Mesenchymal stem cell (in vitro differentiated cells and primary cell): Measurements from ENCODE around the gene VGLL4.

Source experiments
- DNase-seq: peaks from one replicate; pipeline ENCODE4 v3.0.0-alpha.2; 2013
- H2AFZ ChIP-seq: one replicate; pipeline ENCODE4 v1.6.1; 2013; ENCODE audit warnings: low read depth, mild to moderate bottlenecking, control low read depth, inconsistent platforms, low read length, moderate library complexity
- H2AK5ac ChIP-seq: 2 replicates; pipeline ENCODE4 v1.6.1; 2013; ENCODE audit warnings: low read length, moderate library complexity, mild to moderate bottlenecking, inconsistent platforms; ENCODE audit not compliant: severe bottlenecking
- H2BK120ac ChIP-seq: one replicate; pipeline ENCODE4 v1.6.1; 2013; ENCODE audit warnings: low read depth, mild to moderate bottlenecking, inconsistent platforms, low read length, moderate library complexity
- H2BK12ac ChIP-seq, 2 experiments: one replicate each; pipeline ENCODE4 v1.6.1; 2013; ENCODE audit warnings: inconsistent platforms in 2 of 2, low read length in 2 of 2, mild to moderate bottlenecking in 2 of 2, moderate library complexity in 2 of 2, control low read depth in 1 of 2
- H2BK15ac ChIP-seq: one replicate; pipeline ENCODE4 v1.6.1; 2013; ENCODE audit warnings: mild to moderate bottlenecking, low read depth, inconsistent platforms; ENCODE audit not compliant: poor library complexity, severe bottlenecking
- H2BK5ac ChIP-seq: 2 replicates; pipeline ENCODE4 v1.6.1; 2013; ENCODE audit warnings: low read depth, mild to moderate bottlenecking, low read length, control low read depth, inconsistent platforms; ENCODE audit not compliant: poor library complexity, severe bottlenecking
- H3K14ac ChIP-seq, 2 experiments: one replicate each; pipeline ENCODE4 v1.6.1; 2013; ENCODE audit warnings: inconsistent platforms in 2 of 2, low read length in 2 of 2, control low read depth in 1 of 2, mild to moderate bottlenecking in 1 of 2, moderate library complexity in 1 of 2
- H3K18ac ChIP-seq, 2 experiments: one replicate each; pipeline ENCODE4 v1.6.1; 2013; ENCODE audit warnings: inconsistent platforms in 2 of 2, low read length in 2 of 2, control low read depth in 1 of 2, low read depth in 1 of 2, mild to moderate bottlenecking in 1 of 2
- H3K23ac ChIP-seq, 2 experiments: one replicate each; pipeline ENCODE4 v1.6.1; 2013; ENCODE audit warnings: inconsistent platforms in 2 of 2, low read length in 2 of 2, mild to moderate bottlenecking in 2 of 2, moderate library complexity in 2 of 2, control low read depth in 1 of 2
- H3K27ac ChIP-seq: 2 replicates; pipeline ENCODE4 v1.5.1; 2013; ENCODE audit warnings: mild to moderate bottlenecking, moderate library complexity, low read length, control low read depth, inconsistent platforms; ENCODE audit not compliant: poor library complexity, severe bottlenecking
- H3K27me3 ChIP-seq, 2 experiments: 2 replicates each; pipeline versions ENCODE4 v1.6.1 to v1.7.0; 2013; ENCODE audit warnings: low read length in 2 of 2, mild to moderate bottlenecking in 2 of 2, moderate library complexity in 2 of 2, control low read depth in 1 of 2, inconsistent platforms in 1 of 2; ENCODE audit not compliant: control insufficient read depth in 1 of 2, insufficient read depth in 1 of 2
- H3K36me3 ChIP-seq, 2 experiments: 2 replicates each; pipeline versions ENCODE4 v1.6.1 to v1.7.0; 2013; ENCODE audit warnings: low read length in 2 of 2, control low read depth in 1 of 2, inconsistent platforms in 1 of 2, low read depth in 1 of 2, mild to moderate bottlenecking in 1 of 2; ENCODE audit not compliant: insufficient read depth in 2 of 2, control insufficient read depth in 1 of 2
- H3K4ac ChIP-seq, 2 experiments: one replicate each; pipeline ENCODE4 v1.6.1; 2013; ENCODE audit warnings: inconsistent platforms in 2 of 2, low read length in 2 of 2, mild to moderate bottlenecking in 2 of 2, moderate library complexity in 2 of 2, control low read depth in 1 of 2, low read depth in 1 of 2
- H3K4me1 ChIP-seq: 2 replicates; pipeline ENCODE4 v1.6.1; 2013; ENCODE audit warnings: low read depth, low read length, control low read depth; ENCODE audit not compliant: control insufficient read depth, insufficient read depth
- H3K4me2 ChIP-seq: 2 replicates; pipeline ENCODE4 v1.6.1; 2013; ENCODE audit warnings: low read length, mild to moderate bottlenecking, inconsistent platforms; ENCODE audit not compliant: poor library complexity, severe bottlenecking
- H3K4me3 ChIP-seq, 2 experiments: 2 replicates each; pipeline versions ENCODE4 v1.5.1 to v1.7.0; 2013; ENCODE audit warnings: low read length in 2 of 2, mild to moderate bottlenecking in 2 of 2, control low read depth in 1 of 2, low read depth in 1 of 2; ENCODE audit not compliant: insufficient read depth in 1 of 2
- H3K79me1 ChIP-seq: replicated peaks from 2 replicates; pipeline ENCODE4 v1.6.1; 2013; ENCODE audit warnings: mild to moderate bottlenecking, control low read depth, low read length, inconsistent platforms; ENCODE audit not compliant: poor library complexity, severe bottlenecking
- H3K9ac ChIP-seq: 2 replicates; pipeline ENCODE4 v1.7.0; 2013; ENCODE audit warnings: mild to moderate bottlenecking, low read length, moderate library complexity
- H3K9me3 ChIP-seq: 2 replicates; pipeline ENCODE4 v1.7.0; 2013; ENCODE audit warnings: mild to moderate bottlenecking, low read length; ENCODE audit not compliant: control insufficient read depth
- H4K8ac ChIP-seq: one replicate; pipeline ENCODE4 v1.6.1; 2013; ENCODE audit warnings: inconsistent platforms, mild to moderate bottlenecking, low read length, moderate library complexity
- H4K91ac ChIP-seq: one replicate; pipeline ENCODE4 v1.6.1; 2013; ENCODE audit warnings: mild to moderate bottlenecking, low read length, inconsistent platforms
- WGBS: methylation state at CpG from one replicate; pipeline ENCODE4 v1.1.7; 2013; ENCODE audit warnings: mixed read lengths; 5-methylcytosine and 5-hydroxymethylcytosine counted together

The VGLL4 gene

GRCh38 chr3:11552289-11553264 lies 91.1 kb downstream of the VGLL4 start:
- H2BK12ac ChIP-seq, result peak overlapping the region; percentile 37 to 38
- H4K8ac ChIP-seq, result peak overlapping the region; percentile 76
- no peak overlapping the region for H3K14ac ChIP-seq
- peak overlapping the region; percentile 40 to 42 for H3K18ac ChIP-seq
- H3K79me1 ChIP-seq, result peaks cover 37% of the 10 kb centered on the region
- 96% methylated on average over 13 of the region's 16 CpGs for WGBS
- no peak overlapping the region for H3K9ac ChIP-seq
- no peaks in the 10 kb centered on the region for H3K9me3 ChIP-seq
- H3K4ac ChIP-seq, result no peak overlapping the region
- H2BK15ac ChIP-seq, result no peak overlapping the region
- no peak overlapping the region for H3K4me2 ChIP-seq
- no peak overlapping the region for H3K27ac ChIP-seq
- no peak overlapping the region for H2BK5ac ChIP-seq
- no peak for DNase-seq
- no peaks in the 10 kb centered on the region for H3K27me3 ChIP-seq
- H3K4me3 ChIP-seq, result no peak overlapping the region
- no peak overlapping the region for H2AK5ac ChIP-seq
- H4K91ac ChIP-seq, result peak overlapping the region; percentile 57
- H3K36me3 ChIP-seq, result peaks cover 28 to 43% of the 10 kb centered on the region in 2 experiments
- no peak overlapping the region for H2AFZ ChIP-seq
- H3K23ac ChIP-seq, result peak overlapping the region in 1 of 2 experiments; percentile 5
- peaks cover 29% of the 10 kb centered on the region for H3K4me1 ChIP-seq
- H2BK120ac ChIP-seq, result no peak overlapping the region

GRCh38 chr3:11551036-11551435 lies 92.7 kb downstream of the VGLL4 start:
- H3K4me2 ChIP-seq, result no peak overlapping the region
- H3K18ac ChIP-seq, result no peak overlapping the region
- no peaks in the 10 kb centered on the region for H3K9me3 ChIP-seq
- DNase-seq, result no peak
- no peak overlapping the region for H4K8ac ChIP-seq
- no peak overlapping the region for H4K91ac ChIP-seq
- no peak overlapping the region for H3K4ac ChIP-seq
- peak overlapping the region in 1 of 2 experiments; percentile 61 for H3K4me3 ChIP-seq
- peaks cover 44% of the 10 kb centered on the region for H3K79me1 ChIP-seq
- no peaks in the 10 kb centered on the region for H3K27me3 ChIP-seq
- no peak overlapping the region for H2AFZ ChIP-seq
- H2BK5ac ChIP-seq, result no peak overlapping the region
- H3K27ac ChIP-seq, result no peak overlapping the region
- no peak overlapping the region for H3K14ac ChIP-seq
- H2AK5ac ChIP-seq, result no peak overlapping the region
- no peak overlapping the region for H2BK12ac ChIP-seq
- peaks cover 20 to 37% of the 10 kb centered on the region in 2 experiments for H3K36me3 ChIP-seq
- H3K4me1 ChIP-seq, result peaks cover 22% of the 10 kb centered on the region
- H3K23ac ChIP-seq, result no peak overlapping the region
- peak overlapping the region; percentile 77 for H3K9ac ChIP-seq
- WGBS, result 95% methylated on average over 17 of the region's 17 CpGs
- H2BK15ac ChIP-seq, result no peak overlapping the region
- no peak overlapping the region for H2BK120ac ChIP-seq

- Histone ChIP-seq H2BK12ac (peak overlapping the region in 1 of 2 experiments; percentile 29), H3K14ac (peak overlapping the region in 1 of 2 experiments; percentile 35), H2BK5ac (no peak overlapping the region), H2AFZ (no peak overlapping the region), H2BK15ac (no peak overlapping the region), H2BK120ac (no peak overlapping the region), H3K9ac (peak overlapping the region; percentile 77), H3K36me3 (peaks cover 10 to 24% of the 10 kb centered on the region in 2 experiments), H3K4ac (no peak overlapping the region), H3K4me3 (no peak overlapping the region), H4K91ac (no peak overlapping the region), H3K27ac (peak overlapping the region; percentile 1), H3K79me1 (peaks cover 42% of the 10 kb centered on the region), H3K4me2 (no peak overlapping the region), H3K23ac (no peak overlapping the region), H2AK5ac (no peak overlapping the region), H4K8ac (no peak overlapping the region), H3K9me3 (no peaks in the 10 kb centered on the region), H3K18ac (peak overlapping the region in 1 of 2 experiments; percentile 61), H3K4me1 (peaks cover 24% of the 10 kb centered on the region), H3K27me3 (no peaks in the 10 kb centered on the region)
- WGBS, result 93% methylated on average over 6 of the region's 9 CpGs
- DNase-seq, result no peak
Observed at GRCh38 chr3:11549580-11550140, 94.1 kb downstream of the VGLL4 start.

GRCh38 chr3:11548721-11549131 lies 95.0 kb downstream of the VGLL4 start:
- Histone ChIP-seq H3K4me1 (peaks cover 28% of the 10 kb centered on the region), H3K23ac (no peak overlapping the region), H3K4me3 (no peak overlapping the region), H3K9me3 (no peaks in the 10 kb centered on the region), H3K27ac (peak overlapping the region; percentile 50), H3K14ac (no peak overlapping the region), H4K8ac (no peak overlapping the region), H2BK12ac (no peak overlapping the region), H4K91ac (no peak overlapping the region), H3K36me3 (peaks cover 5 to 15% of the 10 kb centered on the region in 2 experiments), H3K9ac (peak overlapping the region; percentile 35), H2AFZ (no peak overlapping the region), H3K4me2 (peak overlapping the region; percentile 38), H3K27me3 (no peaks in the 10 kb centered on the region), H3K4ac (no peak overlapping the region), H2BK15ac (no peak overlapping the region), H2BK120ac (no peak overlapping the region), H3K18ac (no peak overlapping the region), H2AK5ac (no peak overlapping the region), H3K79me1 (peaks cover 36% of the 10 kb centered on the region), H2BK5ac (no peak overlapping the region)
- 54% methylated on average over 6 of the region's 7 CpGs for WGBS
- DNase-seq, result peak; percentile 78
